GM23338 (cell line): Measurements from ENCODE around the gene TRIO.

Source experiments
- CREB1 ChIP-seq: fragments of 250-450 bp; sonication (Bioruptor Pico); IDR thresholded peaks from 2 replicates; pipeline ENCODE4 v1.5.0; 2020; ENCODE audit warnings: low read depth, mild to moderate bottlenecking, moderate library complexity
- CTCF ChIP-seq, 2 experiments: fragments of 200-600 bp in 1 of 2; sonication (generic) in 1 of 2; conservative IDR thresholded peaks; 2 replicates each; pipeline versions ENCODE4 v1.5.1 to v1.6.1; 2016 to 2017; ENCODE audit warnings: antibody characterized with exemption in 2 of 2, low read depth in 2 of 2, mild to moderate bottlenecking in 2 of 2, moderate library complexity in 1 of 2
- ETS1 ChIP-seq: IDR thresholded peaks from 2 replicates; pipeline ENCODE4 v1.6.1; 2016; ENCODE audit warnings: antibody characterized with exemption
- EZH2 ChIP-seq: fragments of 200-600 bp; sonication (generic); IDR thresholded peaks from one replicate; pipeline ENCODE4 v1.8.0; 2017; ENCODE audit warnings: antibody characterized with exemption, mild to moderate bottlenecking, low read depth; ENCODE audit not compliant: unreplicated experiment
- EZH2phosphoT487 ChIP-seq: fragments of 200-600 bp; sonication (generic); IDR thresholded peaks from one replicate; pipeline ENCODE4 v1.8.1; 2018; ENCODE audit warnings: antibody characterized with exemption; ENCODE audit not compliant: unreplicated experiment
- JUNB ChIP-seq: IDR thresholded peaks from one replicate; pipeline ENCODE4 v1.6.1; 2016; ENCODE audit warnings: antibody characterized with exemption; ENCODE audit not compliant: unreplicated experiment
- NANOG ChIP-seq: IDR thresholded peaks from 2 replicates; pipeline ENCODE4 v1.6.1; 2016; ENCODE audit warnings: antibody characterized with exemption, borderline replicate concordance
- POLR2AphosphoS5 ChIP-seq: IDR thresholded peaks from 2 replicates; pipeline ENCODE4 v1.6.1; 2016; ENCODE audit warnings: antibody characterized with exemption, low read depth
- ZNF114 ChIP-seq: fragments of 250-450 bp; sonication (Bioruptor Pico); IDR thresholded peaks from 2 replicates; pipeline ENCODE4 v1.5.0; 2020; ENCODE audit warnings: mild to moderate bottlenecking, moderate library complexity
- TF ChIP-seq, protein P1 (sequence below): IDR thresholded peaks from one replicate; pipeline ENCODE4 v1.6.1; 2018; ENCODE audit warnings: antibody characterized with exemption; ENCODE audit not compliant: unreplicated experiment

GRCh38 chr5:14206028-14206725 is 63.0 kb downstream of the TRIO start:
- TF ChIP-seq JUNB (no peak), EZH2phosphoT487 (no peak), CTCF (conservative IDR thresholded peaks at IDR 0.05; ENCODE audit: low read depth in 2 of 2) (no peak), EZH2 (no peak), CREB1 (CRISPR knock-in tag) (no peak), POLR2AphosphoS5 (no peak), ETS1 (no peak), NANOG (no peak), ZNF114 (CRISPR knock-in tag) (no peak)
- TF ChIP-seq, protein P1, sequence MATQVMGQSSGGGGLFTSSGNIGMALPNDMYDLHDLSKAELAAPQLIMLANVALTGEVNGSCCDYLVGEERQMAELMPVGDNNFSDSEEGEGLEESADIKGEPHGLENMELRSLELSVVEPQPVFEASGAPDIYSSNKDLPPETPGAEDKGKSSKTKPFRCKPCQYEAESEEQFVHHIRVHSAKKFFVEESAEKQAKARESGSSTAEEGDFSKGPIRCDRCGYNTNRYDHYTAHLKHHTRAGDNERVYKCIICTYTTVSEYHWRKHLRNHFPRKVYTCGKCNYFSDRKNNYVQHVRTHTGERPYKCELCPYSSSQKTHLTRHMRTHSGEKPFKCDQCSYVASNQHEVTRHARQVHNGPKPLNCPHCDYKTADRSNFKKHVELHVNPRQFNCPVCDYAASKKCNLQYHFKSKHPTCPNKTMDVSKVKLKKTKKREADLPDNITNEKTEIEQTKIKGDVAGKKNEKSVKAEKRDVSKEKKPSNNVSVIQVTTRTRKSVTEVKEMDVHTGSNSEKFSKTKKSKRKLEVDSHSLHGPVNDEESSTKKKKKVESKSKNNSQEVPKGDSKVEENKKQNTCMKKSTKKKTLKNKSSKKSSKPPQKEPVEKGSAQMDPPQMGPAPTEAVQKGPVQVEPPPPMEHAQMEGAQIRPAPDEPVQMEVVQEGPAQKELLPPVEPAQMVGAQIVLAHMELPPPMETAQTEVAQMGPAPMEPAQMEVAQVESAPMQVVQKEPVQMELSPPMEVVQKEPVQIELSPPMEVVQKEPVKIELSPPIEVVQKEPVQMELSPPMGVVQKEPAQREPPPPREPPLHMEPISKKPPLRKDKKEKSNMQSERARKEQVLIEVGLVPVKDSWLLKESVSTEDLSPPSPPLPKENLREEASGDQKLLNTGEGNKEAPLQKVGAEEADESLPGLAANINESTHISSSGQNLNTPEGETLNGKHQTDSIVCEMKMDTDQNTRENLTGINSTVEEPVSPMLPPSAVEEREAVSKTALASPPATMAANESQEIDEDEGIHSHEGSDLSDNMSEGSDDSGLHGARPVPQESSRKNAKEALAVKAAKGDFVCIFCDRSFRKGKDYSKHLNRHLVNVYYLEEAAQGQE = no peak
